Measurements from ENCODE around the gene TRIO.

TRIO gene

GRCh38 chr5:14242871-14243383, 99.8 kb downstream of the TRIO start (continued):
- TF ChIP-seq ZNF362 (tag by site-specific recombination; IDR thresholded peaks at IDR 0.05), result no peak
- no peak for TF ChIP-seq ZNF266 (tag by site-specific recombination; IDR thresholded peaks at IDR 0.05; ENCODE audit: low read depth)

GRCh38 chr5:14243766-14244165, 100.6 kb downstream of the TRIO start:
- H3K4me1 ChIP-seq (ENCODE audit: control insufficient read depth, insufficient read depth, low read length), result peaks cover 19% of the 10 kb centered on the region
- TF ChIP-seq ZNF239 (tag by site-specific recombination; IDR thresholded peaks at IDR 0.05) (no peak), ZNF639 (tag by site-specific recombination; IDR thresholded peaks at IDR 0.05) (no peak), PBX3 (CRISPR knock-in tag; IDR thresholded peaks at IDR 0.05) (no peak)
- POLR2A ChIA-PET, result no interaction called here
- no peaks in the 10 kb centered on the region for H3K9me3 ChIP-seq (ENCODE audit: control insufficient read depth, insufficient read depth, low read depth, low read length)
- no peak overlapping the region for H3K27ac ChIP-seq (ENCODE audit: extremely low read depth, low read depth, low read length)
- no peaks in the 10 kb centered on the region for H3K36me3 ChIP-seq (ENCODE audit: control insufficient read depth in 2 of 2, insufficient read depth in 1 of 2, low read length in 2 of 2)
- CTCF ChIA-PET, result interaction anchor here (0.7 to 3.0 kb wide), 3 partner anchors 26 to 87 kb away, joined by 4 to 10 read pairs (median 4); no protein-coding TSS in a partner anchor
- no peak overlapping the region for H3K4me3 ChIP-seq (ENCODE audit: low read depth, low read length)

GRCh38 chr5:14244721-14245120, 101.6 kb downstream of the TRIO start:
- no peaks in the 10 kb centered on the region for H3K36me3 ChIP-seq (ENCODE audit: control insufficient read depth in 2 of 2, insufficient read depth in 1 of 2, low read length in 2 of 2)
- TF ChIP-seq ZNF146 (tag by site-specific recombination; IDR thresholded peaks at IDR 0.05), result no peak
- no peak for TF ChIP-seq ZBTB6 (tag by site-specific recombination; IDR thresholded peaks at IDR 0.05)
- no peak for TF ChIP-seq ZNF449 (tag by site-specific recombination; IDR thresholded peaks at IDR 0.05)
- no peak for TF ChIP-seq KLF1 (tag by site-specific recombination; IDR thresholded peaks at IDR 0.05)
- no peak for TF ChIP-seq ZNF747 (tag by site-specific recombination; IDR thresholded peaks at IDR 0.05)
- TF ChIP-seq ZNF776 (tag by site-specific recombination; IDR thresholded peaks at IDR 0.05; ENCODE audit: borderline replicate concordance), result no peak
- TF ChIP-seq ZNF548 (tag by site-specific recombination; IDR thresholded peaks at IDR 0.05), result no peak
- no peak for TF ChIP-seq PBX3 (CRISPR knock-in tag; IDR thresholded peaks at IDR 0.05)
- no peak for TF ChIP-seq YY2 (tag by site-specific recombination; IDR thresholded peaks at IDR 0.05)
- no peak for TF ChIP-seq PRDM4 (tag by site-specific recombination; IDR thresholded peaks at IDR 0.05)
- TF ChIP-seq ZNF341 (tag by site-specific recombination; IDR thresholded peaks at IDR 0.05; ENCODE audit: low read depth), result no peak
- no peak for TF ChIP-seq SCRT1 (tag by site-specific recombination; IDR thresholded peaks at IDR 0.05; ENCODE audit: borderline replicate concordance)
- no peak for TF ChIP-seq ATF2 (tag by site-specific recombination; IDR thresholded peaks at IDR 0.05; ENCODE audit: low read depth)
- TF ChIP-seq ZBTB20 (tag by site-specific recombination; IDR thresholded peaks at IDR 0.05), result no peak
- no peak overlapping the region for H3K4me3 ChIP-seq (ENCODE audit: low read depth, low read length)
- no peak overlapping the region for H3K27ac ChIP-seq (ENCODE audit: extremely low read depth, low read depth, low read length)
- POLR2A ChIA-PET, result interaction anchor here (1.1 kb wide), 1 partner anchor 76 kb away, joined by 3 read pairs; no protein-coding TSS in a partner anchor
- H3K4me1 ChIP-seq (ENCODE audit: control insufficient read depth, insufficient read depth, low read length), result peaks cover 24% of the 10 kb centered on the region
- CTCF ChIA-PET, result interaction anchor here (1.2 to 3.0 kb wide), 2 partner anchors 25 to 51 kb away, joined by 4 to 10 read pairs; no protein-coding TSS in a partner anchor
- no peaks in the 10 kb centered on the region for H3K9me3 ChIP-seq (ENCODE audit: control insufficient read depth, insufficient read depth, low read depth, low read length)
